Colonic mucosa (tissue), 4 donors: Measurements from ENCODE around the gene ANKS1B. TPM values are rescaled to one million over a fixed set of nuclear protein-coding genes. Genes with fewer than 3 reads are reported as not detected.

Source experiments
- DNase-seq: peaks from one replicate; pipeline ENCODE4 v3.0.0-alpha.2; 2020
- H3K27ac ChIP-seq: fragments of 200-600 bp; one replicate; pipeline ENCODE4 v1.8.0; 2021
- H3K27me3 ChIP-seq: fragments of 200-600 bp; one replicate; pipeline ENCODE4 v1.8.0; 2021
- H3K36me3 ChIP-seq: fragments of 200-600 bp; one replicate; pipeline ENCODE4 v1.8.0; 2021
- H3K4me1 ChIP-seq: fragments of 200-600 bp; one replicate; pipeline ENCODE4 v1.8.0; 2021; ENCODE audit warnings: mild to moderate bottlenecking
- H3K4me3 ChIP-seq: fragments of 200-600 bp; one replicate; pipeline ENCODE4 v1.8.0; 2021
- H3K9ac ChIP-seq, 2 donors: one replicate each; pipeline ENCODE4 v1.7.0; 2013; ENCODE audit warnings: control low read depth in 2 of 2, low read depth in 2 of 2, low read length in 2 of 2
- H3K9me3 ChIP-seq: fragments of 200-600 bp; one replicate; pipeline ENCODE4 v1.8.0; 2021
- intact Hi-C: fragments of 100-400 bp; cut with DNase I; formaldehyde crosslinking; loops from one replicate; pipeline ENCODE4 v1.14.1; 2022
- total RNA-seq, 2 donors: library from RNA; stranded (reverse); fragmentation: NEBNext Ultra II Directional in 1 of 2; extraction: Animal tissue kit (Norgen Biotek cat#: 25700) in 1 of 2; gene quantifications; one replicate each; pipeline ENCODE4 v1.2.1, GENCODE V29; 2021
- TF ChIP-seq, protein P1 (sequence below): fragments of 200-600 bp; IDR thresholded peaks from one replicate; pipeline ENCODE4 v1.8.0; 2022; ENCODE audit warnings: antibody characterized with exemption, mild to moderate bottlenecking
- donor health status: healthy.
- donor health status: DM: no; HTN: no; CAD: no.
- donor health status: DM: no; HTN: no; CAD: no.

The ANKS1B gene
- total RNA-seq, 2 donors from 2014 or later: 1.7 to 3.3 TPM

DNA sequence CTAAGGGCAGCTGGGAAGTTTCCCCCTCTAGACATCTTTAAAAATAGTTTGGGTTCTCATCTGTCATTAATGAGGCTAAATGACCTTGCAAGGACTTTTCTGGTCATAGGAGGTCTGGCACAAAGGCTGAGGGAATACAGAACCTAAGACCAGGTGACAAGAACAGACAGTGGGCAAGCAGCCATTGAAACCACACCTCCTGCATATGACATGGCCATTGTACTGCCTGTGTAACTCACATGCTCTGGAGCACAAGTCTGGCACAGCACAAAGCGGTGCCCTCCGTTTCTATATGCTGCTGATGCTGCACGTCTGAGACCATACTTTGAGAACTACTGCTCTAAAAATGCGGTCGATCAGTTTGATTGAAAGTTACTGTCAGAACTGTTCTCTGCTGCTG, 1196.3 kb downstream of the ANKS1B start:
- Histone ChIP-seq H3K9ac (no peak overlapping the region), H3K36me3 (no peaks in the 10 kb centered on the region), H3K4me3 (no peak overlapping the region), H3K4me1 (no peaks in the 10 kb centered on the region), H3K27me3 (no peaks in the 10 kb centered on the region), H3K9me3 (no peaks in the 10 kb centered on the region), H3K27ac (no peak overlapping the region)
- intact Hi-C loops: no loop called here
- TF ChIP-seq, protein P1, sequence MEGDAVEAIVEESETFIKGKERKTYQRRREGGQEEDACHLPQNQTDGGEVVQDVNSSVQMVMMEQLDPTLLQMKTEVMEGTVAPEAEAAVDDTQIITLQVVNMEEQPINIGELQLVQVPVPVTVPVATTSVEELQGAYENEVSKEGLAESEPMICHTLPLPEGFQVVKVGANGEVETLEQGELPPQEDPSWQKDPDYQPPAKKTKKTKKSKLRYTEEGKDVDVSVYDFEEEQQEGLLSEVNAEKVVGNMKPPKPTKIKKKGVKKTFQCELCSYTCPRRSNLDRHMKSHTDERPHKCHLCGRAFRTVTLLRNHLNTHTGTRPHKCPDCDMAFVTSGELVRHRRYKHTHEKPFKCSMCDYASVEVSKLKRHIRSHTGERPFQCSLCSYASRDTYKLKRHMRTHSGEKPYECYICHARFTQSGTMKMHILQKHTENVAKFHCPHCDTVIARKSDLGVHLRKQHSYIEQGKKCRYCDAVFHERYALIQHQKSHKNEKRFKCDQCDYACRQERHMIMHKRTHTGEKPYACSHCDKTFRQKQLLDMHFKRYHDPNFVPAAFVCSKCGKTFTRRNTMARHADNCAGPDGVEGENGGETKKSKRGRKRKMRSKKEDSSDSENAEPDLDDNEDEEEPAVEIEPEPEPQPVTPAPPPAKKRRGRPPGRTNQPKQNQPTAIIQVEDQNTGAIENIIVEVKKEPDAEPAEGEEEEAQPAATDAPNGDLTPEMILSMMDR: no peak
- DNase-seq: no peak

DNA sequence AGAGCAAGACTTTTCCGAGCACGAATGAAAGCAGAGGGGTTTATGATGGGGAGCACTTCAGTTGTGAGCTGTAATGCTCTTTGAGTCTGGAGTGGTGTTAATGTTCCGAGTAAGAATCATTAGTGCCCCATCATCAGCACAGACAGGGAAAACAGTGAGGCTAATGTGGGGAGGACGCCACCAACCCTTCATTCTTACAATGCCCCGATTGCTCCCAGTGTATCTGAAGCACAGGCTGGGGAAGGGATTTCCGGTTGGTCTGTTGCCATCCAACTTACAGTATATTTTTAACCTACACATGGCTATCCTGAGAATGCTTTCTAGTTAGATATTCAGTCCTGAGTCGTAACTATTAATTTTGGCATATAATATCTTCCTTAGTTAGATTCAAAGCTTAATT, 1198.1 kb downstream of the ANKS1B start:
- TF ChIP-seq, protein P1: no peak
- H3K36me3 ChIP-seq: no peaks in the 10 kb centered on the region
- H3K27ac ChIP-seq: no peak overlapping the region
- no peaks in the 10 kb centered on the region for H3K4me1 ChIP-seq
- intact Hi-C loops: no loop called here
- no peaks in the 10 kb centered on the region for H3K27me3 ChIP-seq
- no peak overlapping the region for H3K9ac ChIP-seq
- H3K9me3 ChIP-seq: no peaks in the 10 kb centered on the region
- H3K4me3 ChIP-seq: no peak overlapping the region
- DNase-seq: no peak

DNA sequence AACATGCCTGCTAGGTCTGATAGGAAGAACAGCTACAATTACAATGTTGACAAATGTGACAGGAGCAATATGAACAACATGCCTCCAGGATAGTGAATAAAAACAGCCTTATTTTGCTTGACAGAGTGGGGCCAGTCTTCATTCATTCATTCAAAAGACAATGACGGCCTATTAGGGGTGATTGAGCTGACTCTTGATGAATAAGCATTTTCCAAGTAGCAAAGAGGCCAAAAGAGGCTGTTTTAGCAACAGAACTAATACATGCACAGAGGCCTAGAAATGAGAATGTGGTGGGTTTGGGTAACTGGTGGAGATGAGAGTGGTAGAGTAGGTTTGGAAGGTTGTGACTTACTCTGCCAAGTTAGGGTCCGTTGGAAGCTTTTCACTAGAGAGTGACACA, 1201.3 kb downstream of the ANKS1B start:
- Histone ChIP-seq H3K36me3 (no peaks in the 10 kb centered on the region), H3K27ac (no peak overlapping the region), H3K4me1 (no peaks in the 10 kb centered on the region), H3K9ac (no peak overlapping the region), H3K9me3 (no peaks in the 10 kb centered on the region), H3K27me3 (no peaks in the 10 kb centered on the region), H3K4me3 (no peak overlapping the region)
- DNase-seq: no peak
- intact Hi-C loops: no loop called here
- TF ChIP-seq, protein P1: no peak

DNA sequence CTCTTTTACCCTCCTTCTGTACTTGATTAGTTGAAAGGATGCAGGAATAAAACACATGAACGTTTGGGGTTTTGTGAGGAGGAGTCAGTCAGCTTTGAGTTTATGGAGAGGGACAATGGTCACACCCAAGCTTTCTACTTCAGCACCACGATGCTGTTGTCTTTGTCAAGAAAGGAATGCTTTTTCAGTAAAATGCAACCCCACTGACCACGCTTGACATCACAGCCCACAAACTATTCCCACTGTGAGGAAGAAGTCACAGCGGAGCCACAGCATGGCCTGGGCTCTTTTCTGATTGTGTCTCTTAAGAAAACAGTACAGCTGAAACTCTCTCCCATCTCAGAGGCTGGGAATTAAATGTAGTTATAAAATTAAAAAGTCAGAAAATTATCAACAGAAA, 1204.5 kb downstream of the ANKS1B start:
- H3K27ac ChIP-seq: no peak overlapping the region
- no peak overlapping the region for H3K9ac ChIP-seq
- no peak for DNase-seq
- H3K4me3 ChIP-seq: no peak overlapping the region
- no peaks in the 10 kb centered on the region for H3K4me1 ChIP-seq
- TF ChIP-seq, protein P1: no peak
- no peaks in the 10 kb centered on the region for H3K27me3 ChIP-seq
- H3K9me3 ChIP-seq: no peaks in the 10 kb centered on the region
- H3K36me3 ChIP-seq: no peaks in the 10 kb centered on the region
- intact Hi-C loops: no loop called here

DNA sequence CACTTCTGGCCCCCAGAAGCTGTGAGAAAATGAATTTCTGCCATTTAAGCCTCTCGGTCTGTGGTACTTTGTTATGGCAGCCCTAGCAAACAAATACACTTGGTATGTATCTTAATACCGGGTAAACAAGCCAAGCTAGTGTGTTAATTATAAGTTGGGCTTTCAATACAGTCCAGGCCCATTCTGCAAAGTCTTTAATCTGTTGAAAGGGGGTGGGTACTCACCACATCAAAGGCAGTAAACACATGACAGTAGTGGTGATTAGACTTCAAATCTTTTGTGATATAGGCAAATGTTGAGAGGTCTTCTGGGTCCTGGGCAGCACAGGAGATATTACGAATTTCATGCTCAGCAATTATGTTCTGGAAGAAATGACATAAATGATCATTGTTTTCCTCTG, 1211.9 kb downstream of the ANKS1B start:
- H3K9me3 ChIP-seq: no peaks in the 10 kb centered on the region
- H3K27ac ChIP-seq: no peak overlapping the region
- TF ChIP-seq, protein P1: no peak
- no peaks in the 10 kb centered on the region for H3K4me1 ChIP-seq
- no peaks in the 10 kb centered on the region for H3K27me3 ChIP-seq
- H3K4me3 ChIP-seq: no peak overlapping the region
- no peak for DNase-seq
- no peak overlapping the region for H3K9ac ChIP-seq
- intact Hi-C loops: no loop called here
- no peaks in the 10 kb centered on the region for H3K36me3 ChIP-seq
